WTC11 (cell line): ENCODE measurements around the gene RPS13.

Source experiments
- CTCF ChIP-seq: fragments of 200-600 bp; IDR thresholded peaks from 2 replicates; pipeline ENCODE4 v1.8.0; 2022; ENCODE audit warnings: antibody characterized with exemption
- FOXP1 ChIP-seq: sonication (generic); formaldehyde crosslinking; IDR thresholded peaks from 2 replicates; pipeline ENCODE4 v1.8.0; 2022; ENCODE audit warnings: missing genetic modification reagents, mild to moderate bottlenecking, moderate library complexity, borderline replicate concordance

- TF ChIP-seq FOXP1 (CRISPR knock-in tag) (no peak), CTCF (no peak)
Observed at GRCh38 chr11:17077240-17077519, 287 bp downstream of the RPS13 start.
